ENCODE measurements around the gene TMED1. TPM values are rescaled to one million over a fixed set of nuclear protein-coding genes. Genes with fewer than 3 reads are reported as not detected.

TMED1 gene
- total RNA-seq, 3 donors from 2014 or later: 12.8 to 24.7 (median 15.3) TPM

DNA sequence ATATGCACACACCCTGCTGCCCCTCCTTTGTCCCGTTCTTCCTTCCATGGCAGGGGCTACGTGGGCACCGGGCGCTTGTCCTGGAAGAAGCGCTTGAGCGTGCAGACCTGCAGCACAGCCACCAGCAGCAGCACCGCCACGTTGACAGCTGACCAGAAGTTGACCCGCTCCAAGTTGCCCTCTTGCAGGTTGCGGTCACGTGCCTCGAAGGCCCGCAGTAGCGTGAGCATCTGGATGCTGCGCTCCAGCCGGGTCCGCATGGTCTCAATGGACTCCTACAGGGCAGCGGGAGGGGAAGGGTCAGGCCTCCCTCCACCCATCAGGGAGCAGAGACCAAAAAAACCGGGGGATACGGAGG is 3.1 kb downstream of the TMED1 start:
- H3K4me1 ChIP-seq (ENCODE audit: low read depth): peaks cover 7% of the 10 kb centered on the region
- no peak for ATAC-seq
- intact Hi-C loops (cut with DNase I, micrococcal nuclease): no loop called here
- TF ChIP-seq, protein P1, sequence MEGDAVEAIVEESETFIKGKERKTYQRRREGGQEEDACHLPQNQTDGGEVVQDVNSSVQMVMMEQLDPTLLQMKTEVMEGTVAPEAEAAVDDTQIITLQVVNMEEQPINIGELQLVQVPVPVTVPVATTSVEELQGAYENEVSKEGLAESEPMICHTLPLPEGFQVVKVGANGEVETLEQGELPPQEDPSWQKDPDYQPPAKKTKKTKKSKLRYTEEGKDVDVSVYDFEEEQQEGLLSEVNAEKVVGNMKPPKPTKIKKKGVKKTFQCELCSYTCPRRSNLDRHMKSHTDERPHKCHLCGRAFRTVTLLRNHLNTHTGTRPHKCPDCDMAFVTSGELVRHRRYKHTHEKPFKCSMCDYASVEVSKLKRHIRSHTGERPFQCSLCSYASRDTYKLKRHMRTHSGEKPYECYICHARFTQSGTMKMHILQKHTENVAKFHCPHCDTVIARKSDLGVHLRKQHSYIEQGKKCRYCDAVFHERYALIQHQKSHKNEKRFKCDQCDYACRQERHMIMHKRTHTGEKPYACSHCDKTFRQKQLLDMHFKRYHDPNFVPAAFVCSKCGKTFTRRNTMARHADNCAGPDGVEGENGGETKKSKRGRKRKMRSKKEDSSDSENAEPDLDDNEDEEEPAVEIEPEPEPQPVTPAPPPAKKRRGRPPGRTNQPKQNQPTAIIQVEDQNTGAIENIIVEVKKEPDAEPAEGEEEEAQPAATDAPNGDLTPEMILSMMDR (IDR thresholded peaks at IDR 0.05): no peak
- peaks cover 2% of the 10 kb centered on the region for H3K9me3 ChIP-seq
- no peak overlapping the region for H3K4me3 ChIP-seq
- no peak for DNase-seq
- peaks cover 15% of the 10 kb centered on the region for H3K36me3 ChIP-seq (ENCODE audit: low read depth)

DNA sequence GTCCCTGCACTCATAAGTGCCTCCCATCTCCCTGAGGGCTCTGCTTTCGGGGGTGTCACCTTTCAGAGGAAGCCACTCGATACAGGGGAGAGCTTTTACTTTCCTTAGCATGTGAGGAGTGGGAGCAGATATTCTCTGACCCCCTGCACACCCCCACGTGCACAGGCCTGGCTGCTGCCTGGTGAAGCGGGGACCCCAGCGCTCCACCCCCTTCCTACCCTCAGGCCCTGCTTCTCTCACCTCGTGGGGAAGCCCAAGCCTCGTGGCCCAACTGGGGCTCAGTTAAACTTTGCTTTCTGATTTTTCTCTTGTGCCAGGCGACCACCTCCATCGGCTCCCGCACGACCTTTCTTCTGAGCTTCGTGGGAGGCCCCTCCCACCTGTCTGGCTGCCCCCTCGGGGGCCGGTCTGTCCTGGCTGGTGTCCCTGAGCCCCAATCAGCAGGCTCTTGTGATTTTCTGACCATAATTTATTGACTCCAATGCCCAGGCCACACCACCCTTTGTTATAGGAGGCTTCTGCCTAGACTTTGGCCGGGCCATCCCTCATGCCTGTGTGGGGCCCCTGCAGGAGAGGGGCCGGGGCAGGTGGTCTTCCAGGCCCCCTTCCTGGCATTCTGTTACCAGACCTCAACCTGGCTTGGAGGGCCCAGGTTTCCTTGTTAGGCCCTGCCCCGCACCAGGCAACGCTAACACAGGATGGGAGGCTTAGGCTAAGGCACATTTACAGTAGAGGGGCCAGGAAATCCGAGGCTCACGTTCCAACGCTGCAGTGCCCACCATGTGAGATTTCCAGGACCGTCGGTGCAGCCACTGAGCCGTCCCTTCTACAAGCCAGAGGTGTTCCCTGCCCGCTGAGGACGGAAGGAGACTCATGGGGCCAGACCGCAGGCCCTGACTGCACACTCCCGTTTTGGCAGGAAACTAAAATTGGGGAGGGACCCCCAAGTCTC is 3.7 kb downstream of the TMED1 start:
- DNase-seq (no peak), ATAC-seq (no peak)
- Histone ChIP-seq H3K4me1 (ENCODE audit: low read depth) (peaks cover 7% of the 10 kb centered on the region), H3K4me3 (no peak overlapping the region), H3K9me3 (peaks cover 2% of the 10 kb centered on the region), H3K36me3 (ENCODE audit: low read depth) (peaks cover 15% of the 10 kb centered on the region)
- TF ChIP-seq, protein P1 (IDR thresholded peaks at IDR 0.05): no peak
- intact Hi-C loops (cut with DNase I, micrococcal nuclease): no loop called here

DNA sequence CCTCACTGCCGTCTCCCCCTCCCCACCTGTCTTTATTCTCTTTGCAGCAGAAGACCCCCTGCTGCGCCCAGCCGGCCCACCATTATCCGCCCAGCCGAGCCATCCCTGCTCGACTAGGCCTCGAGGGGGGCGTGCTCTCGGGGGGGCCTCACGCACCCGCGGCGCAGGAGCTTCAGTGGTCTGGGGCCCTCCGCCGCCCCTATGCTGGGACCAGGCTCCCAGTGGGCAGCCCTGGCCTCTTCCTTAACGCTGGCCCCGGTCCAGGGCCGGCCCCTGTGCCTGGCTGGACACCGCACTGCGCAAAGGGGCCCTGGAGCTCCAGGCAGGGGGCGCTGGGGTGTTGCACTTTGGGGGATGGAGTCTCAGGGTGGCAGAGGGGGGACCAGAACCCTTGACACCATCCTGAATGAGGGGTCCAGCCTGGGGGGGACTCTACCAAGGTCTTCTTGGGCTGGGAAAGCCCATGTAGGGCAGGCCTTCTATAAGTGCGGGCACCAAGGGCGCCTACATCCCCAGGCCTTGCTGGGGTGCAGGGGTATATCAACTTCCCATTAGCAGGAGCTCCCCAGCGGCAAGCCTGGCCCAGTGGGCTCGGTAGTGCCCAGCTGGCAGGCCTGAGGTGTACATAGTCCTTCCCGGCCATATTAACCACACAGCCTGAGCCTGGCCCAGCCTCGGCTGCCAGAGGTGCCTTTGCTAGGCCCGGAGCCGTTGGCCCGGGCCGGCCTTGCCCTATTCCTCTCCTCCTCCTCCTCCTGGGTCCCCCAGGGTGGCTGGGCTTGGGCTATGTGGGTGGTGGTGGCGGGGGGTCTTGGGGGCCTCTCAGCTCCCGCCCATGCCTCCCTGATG is 4.9 kb downstream of the TMED1 start:
- Histone ChIP-seq H3K4me3 (no peak overlapping the region), H3K4me1 (ENCODE audit: low read depth) (no peaks in the 10 kb centered on the region), H3K36me3 (ENCODE audit: low read depth) (peaks cover 25% of the 10 kb centered on the region), H3K9me3 (no peaks in the 10 kb centered on the region)
- TF ChIP-seq, protein P1 (IDR thresholded peaks at IDR 0.05): no peak
- no peak for DNase-seq
- no peak for ATAC-seq
- intact Hi-C loops (cut with DNase I, micrococcal nuclease): no loop called here

DNA sequence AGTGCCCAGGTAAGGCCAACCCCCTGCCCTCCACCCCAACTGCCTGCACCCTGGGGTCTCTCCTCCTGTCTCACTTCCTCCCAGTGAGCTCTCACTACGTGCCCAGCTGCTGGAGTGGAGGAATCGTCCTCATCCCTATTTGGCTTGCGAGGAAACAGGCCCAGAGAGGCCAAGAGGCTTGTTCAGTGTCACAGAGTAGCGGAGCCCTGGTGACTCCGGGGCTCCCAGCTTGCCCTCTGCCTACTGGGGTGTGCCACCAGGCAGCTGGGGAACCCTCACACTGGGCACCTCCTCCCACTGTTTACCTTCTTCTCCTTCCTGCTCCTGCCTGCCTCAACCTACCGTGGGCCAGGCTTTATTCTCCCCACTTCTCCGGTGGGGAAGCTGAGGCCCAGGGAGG is 5.6 kb downstream of the TMED1 start:
- ATAC-seq (no peak), DNase-seq (no peak)
- intact Hi-C loops (cut with DNase I, micrococcal nuclease): no loop called here
- TF ChIP-seq, protein P1 (IDR thresholded peaks at IDR 0.05): no peak
- Histone ChIP-seq H3K4me3 (no peak overlapping the region), H3K9me3 (no peaks in the 10 kb centered on the region), H3K36me3 (ENCODE audit: low read depth) (peaks cover 27% of the 10 kb centered on the region), H3K4me1 (ENCODE audit: low read depth) (no peaks in the 10 kb centered on the region)

DNA sequence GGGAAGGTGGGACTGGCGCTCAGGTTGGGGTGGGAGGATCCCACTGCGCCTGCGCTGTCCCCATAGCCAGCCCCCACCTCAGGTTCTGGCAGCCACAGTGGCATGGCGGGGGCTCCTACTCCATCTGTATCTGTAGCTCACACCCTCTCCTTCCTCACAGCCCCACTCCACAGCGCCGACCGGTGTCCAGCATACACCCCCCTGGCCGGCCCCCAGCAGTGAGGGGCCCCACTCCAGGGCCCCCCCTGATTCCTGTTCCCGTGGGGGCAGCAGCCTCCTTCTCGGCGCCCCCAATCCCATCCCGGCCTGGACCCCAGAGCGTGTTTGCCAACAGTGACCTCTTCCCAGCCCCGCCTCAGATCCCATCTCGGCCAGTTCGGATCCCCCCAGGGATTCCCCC is 6.0 kb downstream of the TMED1 start:
- Histone ChIP-seq H3K4me1 (ENCODE audit: low read depth) (no peaks in the 10 kb centered on the region), H3K4me3 (no peak overlapping the region), H3K9me3 (no peaks in the 10 kb centered on the region), H3K36me3 (ENCODE audit: low read depth) (peaks cover 31% of the 10 kb centered on the region)
- intact Hi-C loops (cut with DNase I, micrococcal nuclease): no loop called here
- DNase-seq: no peak
- TF ChIP-seq, protein P1 (IDR thresholded peaks at IDR 0.05): no peak
- no peak for ATAC-seq

Measured in mucosa of descending colon (tissue), 3 donors.